Endothelial cell of umbilical vein (primary cell): Measurements from ENCODE around the gene PPP3CA. TPM values are rescaled to one million over a fixed set of nuclear protein-coding genes. Genes with fewer than 3 reads are reported as not detected.
A peak's percentile ranks its signal among the peaks of the same experiment; 100 is the strongest.

ENCODE experiments used
- BruUV-seq: library from RNA; stranded (reverse); fragments of 400-500 nt; replicated peaks from 2 replicates; lab custom pipeline; 2021; lab: Mats Ljungman, UMichigan
- CTCF ChIA-PET: fragments of 300-600, 350-600 bp; sonication (Branson Sonifier 250); formaldehyde crosslinking; loops from one replicate; lab custom pipeline; 2021; ENCODE audit warnings: antibody characterized with exemption, inconsistent platforms; lab: Charles Lee
- POLR2A ChIA-PET: fragments of 300-600, 350-600 bp; sonication (Branson Sonifier 250); formaldehyde crosslinking; loops from one replicate; lab custom pipeline; 2021; ENCODE audit warnings: antibody characterized with exemption, inconsistent platforms; lab: Charles Lee
- DNase-seq: peaks from one replicate; pipeline ENCODE4 v3.0.0-alpha.2; 2011; ENCODE audit warnings: low read depth, low spot score
- FAIRE-seq: peaks from 2 replicates; lab custom pipeline; 2011; peaks lifted over from hg19 to GRCh38; lab: Jason Lieb, UNC
- H2AFZ ChIP-seq: 2 replicates; pipeline ENCODE4 v1.6.0; 2012; ENCODE audit warnings: low read depth, low read length, control low read depth, inconsistent platforms
- H3K27ac ChIP-seq: 2 replicates; pipeline ENCODE4 v1.5.1; 2011; ENCODE audit warnings: low read depth, mild to moderate bottlenecking, control low read depth, low read length, moderate library complexity; ENCODE audit not compliant: insufficient read depth
- H3K27me3 ChIP-seq, 2 experiments: 2 replicates each; pipeline versions ENCODE4 v1.6.0 to v1.6.1; 2011; ENCODE audit warnings: low read length in 2 of 2, mixed read lengths in 1 of 2; ENCODE audit not compliant: control insufficient read depth in 2 of 2, insufficient read depth in 2 of 2
- H3K36me3 ChIP-seq, 2 experiments: 2 replicates in 1 of 2; 3 replicates in 1 of 2; pipeline ENCODE4 v1.5.1; 2011; ENCODE audit warnings: low read length in 2 of 2, mild to moderate bottlenecking in 1 of 2, moderate library complexity in 1 of 2; ENCODE audit not compliant: control insufficient read depth in 2 of 2, insufficient read depth in 2 of 2; ENCODE audit errors: extremely low read depth in 1 of 2
- H3K4me1 ChIP-seq: 3 replicates; pipeline ENCODE4 v1.5.1; 2011; ENCODE audit warnings: mild to moderate bottlenecking, low read length; ENCODE audit not compliant: control insufficient read depth, insufficient read depth; ENCODE audit errors: extremely low read depth
- H3K4me2 ChIP-seq: 2 replicates; pipeline ENCODE4 v1.6.1; 2011; ENCODE audit warnings: low read length, control low read depth, mixed read lengths; ENCODE audit not compliant: insufficient read depth
- H3K4me3 ChIP-seq, 3 experiments: fragments of 200-600 bp in 1 of 3; sonication (generic), shearing (Covaris generic) in 1 of 3; replicated peaks in 1 of 3; 2 replicates each; pipeline ENCODE4 v1.5.1; 2011 to 2016; ENCODE audit warnings: control low read depth in 3 of 3, low read length in 3 of 3, mild to moderate bottlenecking in 2 of 3, inconsistent platforms in 1 of 3, low read depth in 1 of 3, moderate library complexity in 1 of 3; ENCODE audit not compliant: insufficient read depth in 1 of 3
- H3K79me2 ChIP-seq: 2 replicates; pipeline ENCODE4 v1.6.0; 2012; ENCODE audit warnings: low read length, inconsistent platforms; ENCODE audit not compliant: control insufficient read depth, insufficient read depth
- H3K9ac ChIP-seq: replicated peaks from 2 replicates; pipeline ENCODE3; 2011; ENCODE audit warnings: low read length, control low read depth; ENCODE audit not compliant: insufficient read depth; ENCODE audit errors: extremely low read depth
- H3K9me1 ChIP-seq: replicated peaks from 3 replicates; pipeline ENCODE4 v1.6.0; 2011; ENCODE audit warnings: mild to moderate bottlenecking, low read length; ENCODE audit not compliant: control insufficient read depth, insufficient read depth; ENCODE audit errors: extremely low read depth
- H3K9me3 ChIP-seq: replicated peaks from 2 replicates; pipeline ENCODE4 v1.5.1; 2012; ENCODE audit warnings: low read length, inconsistent platforms; ENCODE audit not compliant: control insufficient read depth, insufficient read depth
- H4K20me1 ChIP-seq: replicated peaks from 2 replicates; pipeline ENCODE3; 2011; ENCODE audit warnings: mild to moderate bottlenecking, low read length; ENCODE audit not compliant: control insufficient read depth, insufficient read depth; ENCODE audit errors: extremely low read depth
- CTCF ChIP-seq, 2 donors: IDR thresholded peaks; 1 replicate in 1 of 2; 2 replicates in 1 of 2; pipeline ENCODE4 v1.5.1; 2011; ENCODE audit warnings: low read length in 2 of 2, mild to moderate bottlenecking in 2 of 2, moderate library complexity in 2 of 2, control low read depth in 1 of 2, inconsistent platforms in 1 of 2, low read depth in 1 of 2; ENCODE audit not compliant: insufficient read depth in 1 of 2; ENCODE audit errors: extremely low read depth in 1 of 2
- EZH2 ChIP-seq: IDR thresholded peaks from 2 replicates; pipeline ENCODE4 v1.6.1; 2012; ENCODE audit warnings: borderline replicate concordance, low read depth, mild to moderate bottlenecking, moderate library complexity, low read length, inconsistent platforms; ENCODE audit not compliant: severe bottlenecking
- FOS ChIP-seq: IDR thresholded peaks from 2 replicates; pipeline ENCODE4 v1.6.1; 2011; ENCODE audit warnings: mild to moderate bottlenecking, low read length, moderate library complexity, borderline replicate concordance; ENCODE audit not compliant: insufficient read depth
- GATA2 ChIP-seq: IDR thresholded peaks from 2 replicates; pipeline ENCODE4 v1.7.0; 2011; ENCODE audit warnings: low read depth, mild to moderate bottlenecking, moderate library complexity, mixed read lengths, low read length; ENCODE audit not compliant: insufficient read length, insufficient read depth
- JUN ChIP-seq: IDR thresholded peaks from 2 replicates; pipeline ENCODE4 v1.6.1; 2011; ENCODE audit warnings: borderline replicate concordance, low read depth; ENCODE audit not compliant: insufficient read length, insufficient read depth
- MAX ChIP-seq: IDR thresholded peaks from 2 replicates; pipeline ENCODE4 v1.6.1; 2011; ENCODE audit not compliant: insufficient read depth, insufficient read length
- MYC ChIP-seq: IDR thresholded peaks from one replicate; pipeline ENCODE4 v1.6.1; 2011; ENCODE audit warnings: mild to moderate bottlenecking, low read depth, low read length
- POLR2A ChIP-seq: IDR thresholded peaks from 2 replicates; pipeline ENCODE4 v1.6.1; 2012; ENCODE audit warnings: low read depth, mild to moderate bottlenecking, control low read depth, low read length
- POLR2AphosphoS5 ChIP-seq: IDR thresholded peaks from 2 replicates; pipeline ENCODE4 v1.6.1; 2012; ENCODE audit warnings: low read depth, mild to moderate bottlenecking, control low read depth, low read length, moderate library complexity; ENCODE audit not compliant: insufficient read depth
- dilution Hi-C: fragments of 300-500 bp; cut with MboI; formaldehyde crosslinking; loops from one replicate; pipeline ENCODE4 v1.15.0; 2019; ENCODE audit warnings: low sequenced_read_pairs; ENCODE audit not compliant: extremely low pct_ligation_motif_present
- intact Hi-C: fragments of 100-400 bp; cut with micrococcal nuclease; formaldehyde crosslinking; loops from one replicate; pipeline ENCODE4 v1.10.0; 2022
- polyA plus RNA-seq, 4 experiments: library from polyadenylated mRNA; depleted of rRNA in 3 of 4; stranded (reverse) in 3 of 4; unstranded in 1 of 4; fragments of >200 nt; gene quantifications; 2 replicates each; pipeline versions ENCODE4 v1.2.1 to v1.2.3, GENCODE V29; 2011 to 2012; ENCODE audit warnings: missing spikeins in 1 of 4
- total RNA-seq: library from RNA; stranded (reverse); gene quantifications from 2 replicates; pipeline ENCODE4 v1.2.3, GENCODE V29; 2021

The PPP3CA gene
- total and polyA plus RNA-seq, 2 donors (not counting 3 experiments of a cell fraction or from before 2014, with no cell fraction given): 7.0 to 43.3 TPM

GRCh38 chr4:101127176-101127790, 220.0 kb downstream of the PPP3CA start:
- CTCF ChIA-PET: interaction anchor here (1.2 kb wide), 1 partner anchor 11 kb away, joined by 3 read pairs; no protein-coding TSS in a partner anchor
- H3K27me3 ChIP-seq: no peaks in the 10 kb centered on the region
- H3K9me3 ChIP-seq: no peaks in the 10 kb centered on the region
- DNase-seq: no peak
- H3K9ac ChIP-seq: no peak overlapping the region
- intact Hi-C loops (no loop called here), dilution Hi-C loops (no loop called here)
- no peaks in the 10 kb centered on the region for H3K4me1 ChIP-seq
- H3K9me1 ChIP-seq: no peaks in the 10 kb centered on the region
- no TSS peak for BruUV-seq
- no peak for FAIRE-seq
- H3K36me3 ChIP-seq: no peaks in the 10 kb centered on the region
- no peak overlapping the region for H3K27ac ChIP-seq
- POLR2A ChIA-PET: no interaction called here
- no peaks in the 10 kb centered on the region for H4K20me1 ChIP-seq
- H3K79me2 ChIP-seq: no peaks in the 10 kb centered on the region
- no peak overlapping the region for H3K4me3 ChIP-seq
- no peak overlapping the region for H3K4me2 ChIP-seq
- TF ChIP-seq EZH2: no peak
- TF ChIP-seq POLR2A: no peak
- TF ChIP-seq MYC: no peak
- no peak for TF ChIP-seq GATA2
- TF ChIP-seq FOS: no peak
- no peak for TF ChIP-seq MAX
- no peak overlapping the region for H2AFZ ChIP-seq

- BruUV-seq: no TSS peak
- DNase-seq: no peak
Measured at GRCh38 chr4:101126059-101126458, 221.3 kb downstream of the PPP3CA start.

More at GRCh38 chr4:101126059-101126458, 221.3 kb downstream of the PPP3CA start:
- intact Hi-C loops: no loop called here
- no peaks in the 10 kb centered on the region for H4K20me1 ChIP-seq
- H3K27me3 ChIP-seq: no peaks in the 10 kb centered on the region
- H3K9ac ChIP-seq: no peak overlapping the region
- no peaks in the 10 kb centered on the region for H3K9me3 ChIP-seq
- H3K9me1 ChIP-seq: no peaks in the 10 kb centered on the region
- dilution Hi-C loops: no loop called here
- H3K4me1 ChIP-seq: no peaks in the 10 kb centered on the region
- no peak overlapping the region for H3K4me2 ChIP-seq
- FAIRE-seq: peak; percentile 18
- H3K79me2 ChIP-seq: no peaks in the 10 kb centered on the region
- H3K4me3 ChIP-seq: no peak overlapping the region
- POLR2A ChIA-PET: no interaction called here
- no peak for TF ChIP-seq POLR2AphosphoS5
- TF ChIP-seq MYC: no peak
- no peak for TF ChIP-seq MAX
- no peak for TF ChIP-seq POLR2A
- no peak for TF ChIP-seq FOS
- TF ChIP-seq CTCF (IDR thresholded peaks at IDR 0.05; ENCODE audit: extremely low read depth in 1 of 2, insufficient read depth in 1 of 2, low read depth in 1 of 2, low read length in 2 of 2): no peak
- no peak for TF ChIP-seq JUN
- TF ChIP-seq EZH2: no peak
- TF ChIP-seq GATA2: no peak
- H2AFZ ChIP-seq: no peak overlapping the region
- CTCF ChIA-PET: no interaction called here
- H3K27ac ChIP-seq: no peak overlapping the region
- H3K36me3 ChIP-seq: no peaks in the 10 kb centered on the region
